ENCODE results near the gene PAX8.

DNA sequence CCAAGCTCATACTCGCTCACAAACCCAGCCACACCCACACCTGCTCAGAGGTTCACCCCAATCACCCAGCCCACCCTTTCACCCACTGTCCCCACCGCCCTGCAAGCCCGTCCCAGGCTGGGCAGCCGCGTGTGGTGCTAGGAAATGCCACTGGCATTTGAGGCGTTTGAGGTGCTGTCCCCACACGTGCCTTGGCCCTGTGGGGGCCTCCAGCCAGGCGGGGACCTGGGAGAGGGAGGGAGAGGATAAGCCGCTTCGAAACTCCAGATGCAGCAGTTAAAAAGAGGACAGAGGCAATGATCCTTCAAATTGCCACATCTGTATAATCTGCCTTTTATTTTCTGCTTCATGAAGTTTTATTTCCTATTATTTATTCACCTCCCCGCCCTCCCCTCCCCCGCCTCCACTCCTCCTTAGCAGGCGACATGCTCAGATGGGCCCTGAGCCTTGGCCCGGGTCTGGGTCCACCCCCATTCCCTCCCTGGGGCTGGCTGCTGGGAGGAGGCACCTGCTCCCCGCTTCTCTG, 69.0 kb downstream of the PAX8 start:
- TF ChIP-seq, protein P1, sequence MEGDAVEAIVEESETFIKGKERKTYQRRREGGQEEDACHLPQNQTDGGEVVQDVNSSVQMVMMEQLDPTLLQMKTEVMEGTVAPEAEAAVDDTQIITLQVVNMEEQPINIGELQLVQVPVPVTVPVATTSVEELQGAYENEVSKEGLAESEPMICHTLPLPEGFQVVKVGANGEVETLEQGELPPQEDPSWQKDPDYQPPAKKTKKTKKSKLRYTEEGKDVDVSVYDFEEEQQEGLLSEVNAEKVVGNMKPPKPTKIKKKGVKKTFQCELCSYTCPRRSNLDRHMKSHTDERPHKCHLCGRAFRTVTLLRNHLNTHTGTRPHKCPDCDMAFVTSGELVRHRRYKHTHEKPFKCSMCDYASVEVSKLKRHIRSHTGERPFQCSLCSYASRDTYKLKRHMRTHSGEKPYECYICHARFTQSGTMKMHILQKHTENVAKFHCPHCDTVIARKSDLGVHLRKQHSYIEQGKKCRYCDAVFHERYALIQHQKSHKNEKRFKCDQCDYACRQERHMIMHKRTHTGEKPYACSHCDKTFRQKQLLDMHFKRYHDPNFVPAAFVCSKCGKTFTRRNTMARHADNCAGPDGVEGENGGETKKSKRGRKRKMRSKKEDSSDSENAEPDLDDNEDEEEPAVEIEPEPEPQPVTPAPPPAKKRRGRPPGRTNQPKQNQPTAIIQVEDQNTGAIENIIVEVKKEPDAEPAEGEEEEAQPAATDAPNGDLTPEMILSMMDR (IDR thresholded peaks at IDR 0.05), result no peak
- TF ChIP-seq POLR2AphosphoS5 (IDR thresholded peaks at IDR 0.05) (no peak), POLR2A (IDR thresholded peaks at IDR 0.05; ENCODE audit: low read depth) (no peak)
